DND-41 (cell line): ENCODE results near the gene NTRK1.

Experiments used
- CTCF ChIP-seq: IDR thresholded peaks from 2 replicates; pipeline ENCODE4 v1.5.1; 2012; ENCODE audit warnings: borderline replicate concordance, low read length, moderate library complexity, mild to moderate bottlenecking; ENCODE audit not compliant: poor library complexity, severe bottlenecking; ENCODE audit errors: extremely low read depth
- EZH2 ChIP-seq: IDR thresholded peaks from 3 replicates; pipeline ENCODE4 v1.6.1; 2012; ENCODE audit warnings: borderline replicate concordance, low read depth, mild to moderate bottlenecking, moderate library complexity, low read length, inconsistent platforms; ENCODE audit not compliant: severe bottlenecking

- TF ChIP-seq CTCF (no peak), EZH2 (no peak)
Measured at GRCh38 chr1:156854634-156855033, 6.0 kb upstream of the NTRK1 start.
